ENCODE measurements around the gene ZMYND8.
A peak's percentile ranks its signal among the peaks of the same experiment; 100 is the strongest.

Gene ZMYND8

GRCh38 chr20:47353692-47354463, 2.6 kb downstream of the ZMYND8 start:
- DNase-seq: peak; percentile 75

DNA sequence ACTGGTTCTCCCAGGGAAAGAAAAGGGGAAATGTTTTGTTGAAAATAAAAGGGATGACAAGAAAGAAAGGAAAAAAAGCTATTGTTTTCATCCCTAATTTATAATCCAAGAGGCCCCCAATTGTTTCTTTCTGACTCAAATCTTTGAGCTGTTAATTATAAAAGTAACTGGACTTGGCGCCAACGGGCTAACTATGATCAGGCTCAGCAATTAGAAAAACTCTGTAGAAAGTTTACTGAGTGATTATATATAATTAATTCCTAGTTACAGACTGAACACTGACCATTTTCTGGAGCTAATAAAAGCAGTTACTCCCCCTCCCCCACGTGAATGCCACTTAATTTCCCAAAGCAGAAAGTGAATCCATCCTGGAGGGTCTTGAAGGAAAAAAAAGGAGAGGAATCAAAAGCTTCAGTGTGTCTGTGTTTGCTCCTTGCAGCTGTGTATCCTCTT, 3.2 kb downstream of the ZMYND8 start:
- peak; percentile 75 for DNase-seq

DNA sequence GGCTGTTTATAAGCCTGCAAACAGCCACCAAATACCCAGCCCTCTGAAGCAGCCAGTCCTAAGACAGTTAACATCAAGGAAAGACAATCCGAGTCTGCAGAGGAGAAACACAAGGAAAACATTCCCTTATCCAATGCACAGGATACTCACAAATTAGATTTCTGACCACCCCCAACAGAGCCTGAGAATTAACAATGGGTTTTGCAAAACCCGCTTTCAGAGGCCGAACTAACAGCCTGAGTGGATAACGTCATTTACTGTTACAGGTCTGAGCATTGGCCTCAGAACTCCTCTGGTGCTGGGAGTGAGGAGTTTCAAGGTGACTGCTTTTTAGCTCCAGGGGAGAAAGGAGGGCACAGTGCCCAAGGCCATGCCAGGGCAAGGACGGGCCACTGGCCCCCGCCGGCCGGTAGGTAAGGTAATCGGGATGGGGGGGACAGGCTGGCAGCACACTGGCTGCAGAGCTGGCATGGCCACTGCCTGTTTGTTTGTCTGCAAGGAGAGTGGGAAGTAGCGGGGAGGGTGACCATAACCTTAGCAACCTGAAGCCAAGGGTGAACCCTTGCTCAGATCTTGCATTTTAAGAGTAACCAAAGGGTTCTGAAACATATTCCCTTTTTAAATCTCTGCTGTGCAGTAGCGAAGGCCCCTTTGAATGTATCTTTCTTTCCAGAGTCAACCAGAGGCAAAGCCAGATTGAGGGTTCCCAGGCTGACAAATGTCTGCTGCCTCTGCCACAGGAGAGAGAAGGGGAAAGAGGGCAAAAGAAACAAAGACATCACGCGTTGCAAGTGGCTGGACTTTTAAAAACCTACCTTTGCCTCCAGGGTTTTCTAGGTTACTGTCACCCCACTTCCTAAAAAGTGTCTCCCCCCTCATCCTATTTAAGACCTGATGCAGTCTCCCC, 3.9 kb downstream of the ZMYND8 start:
- peak; percentile 81 for DNase-seq

GRCh38 chr20:47351643-47352331, 4.7 kb downstream of the ZMYND8 start:
- peak; percentile 71 for DNase-seq

DNA sequence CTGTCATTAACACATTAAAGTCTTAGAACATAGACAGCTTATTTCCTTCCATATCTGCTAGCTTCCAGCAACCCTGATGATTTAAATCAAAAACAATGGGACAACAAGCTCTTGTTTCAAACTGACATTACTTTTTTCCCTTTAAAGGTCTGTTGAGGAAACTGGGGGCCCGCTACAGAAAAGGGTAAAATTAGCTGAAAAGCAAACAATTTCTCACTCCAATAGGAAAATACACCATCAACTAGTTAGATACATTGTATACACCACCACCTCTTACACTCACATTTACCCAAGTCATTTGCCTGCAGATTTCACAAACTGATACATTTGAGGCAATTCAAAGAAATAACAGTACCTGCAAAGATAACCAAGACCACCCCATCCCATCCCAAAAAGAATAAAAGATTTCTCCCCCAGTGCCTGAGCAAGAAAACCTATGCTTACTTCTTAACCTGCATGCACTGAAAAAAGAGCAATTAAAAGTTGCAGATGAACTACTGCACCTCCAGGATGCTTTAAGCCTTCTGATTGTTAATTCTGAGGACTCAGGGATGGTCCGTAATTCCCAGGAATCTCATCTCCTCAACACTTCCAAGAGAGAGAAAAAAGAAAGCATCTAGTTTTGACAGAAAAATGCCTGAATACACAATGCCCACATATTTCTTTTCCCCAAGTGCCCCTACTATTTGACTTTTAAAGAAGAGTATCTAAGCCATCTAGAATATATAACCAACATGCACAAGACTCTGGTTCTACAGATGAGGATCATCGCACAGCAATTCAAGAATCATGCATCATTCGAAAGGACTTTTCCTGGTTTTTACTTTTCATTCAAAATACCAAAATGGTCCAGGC, 5.6 kb downstream of the ZMYND8 start:
- peak; percentile 63 for DNase-seq

DNA sequence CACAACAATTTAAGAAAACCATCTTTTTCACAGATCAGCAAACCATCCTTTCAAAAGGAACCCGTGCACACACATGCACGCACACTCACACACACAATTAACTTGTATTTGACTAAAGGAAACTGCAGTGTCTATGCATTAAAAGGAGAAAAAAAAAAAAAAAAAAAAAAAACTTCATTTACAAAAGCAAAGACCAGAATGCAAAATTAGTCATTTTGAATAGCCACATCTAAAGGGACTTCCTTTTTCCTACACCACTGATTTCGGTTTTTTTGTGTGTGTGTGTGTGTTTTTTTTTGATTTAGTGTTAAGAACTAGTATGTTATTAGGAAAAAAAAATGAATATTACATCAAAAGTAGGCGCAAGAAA, 6.3 kb downstream of the ZMYND8 start:
- peak; percentile 63 for DNase-seq

DNA sequence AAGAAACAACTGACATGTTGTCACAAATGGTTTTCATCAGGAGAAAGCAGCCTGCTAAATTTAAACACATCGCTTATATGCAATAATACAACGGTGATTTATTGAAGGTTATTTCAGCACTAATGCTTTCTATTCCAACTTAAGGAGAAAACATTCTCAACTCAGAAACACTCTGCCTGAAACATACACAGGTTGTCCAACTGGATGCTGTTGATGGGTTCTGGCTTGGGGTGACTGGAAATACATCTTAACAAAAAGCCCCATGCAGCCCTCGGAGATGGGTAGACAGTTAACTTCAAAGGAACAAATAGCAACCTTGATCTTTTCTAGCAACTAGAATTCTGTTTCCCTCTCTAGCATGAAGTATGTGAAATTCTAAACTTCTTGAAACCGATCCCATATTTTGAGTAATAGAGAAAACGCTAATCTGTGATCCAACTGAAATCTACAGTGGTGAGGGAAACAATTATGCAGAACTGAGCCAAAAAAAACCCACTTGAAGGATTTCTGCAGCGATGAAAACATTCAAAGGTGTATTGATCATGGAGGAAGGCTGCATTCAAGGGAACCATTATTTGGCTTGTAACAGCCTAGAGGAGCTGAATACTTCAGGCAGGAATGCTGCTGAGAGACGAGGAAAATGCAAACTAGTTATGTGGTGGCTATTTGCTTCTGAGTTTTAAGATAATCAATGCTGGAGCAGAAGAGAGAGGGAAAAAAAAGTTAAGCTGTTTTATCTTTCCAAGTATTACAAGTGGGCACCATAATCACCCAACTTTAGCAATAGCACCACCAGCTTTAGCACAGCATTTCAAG, 6.9 kb downstream of the ZMYND8 start:
- DNase-seq: no peak

DNA sequence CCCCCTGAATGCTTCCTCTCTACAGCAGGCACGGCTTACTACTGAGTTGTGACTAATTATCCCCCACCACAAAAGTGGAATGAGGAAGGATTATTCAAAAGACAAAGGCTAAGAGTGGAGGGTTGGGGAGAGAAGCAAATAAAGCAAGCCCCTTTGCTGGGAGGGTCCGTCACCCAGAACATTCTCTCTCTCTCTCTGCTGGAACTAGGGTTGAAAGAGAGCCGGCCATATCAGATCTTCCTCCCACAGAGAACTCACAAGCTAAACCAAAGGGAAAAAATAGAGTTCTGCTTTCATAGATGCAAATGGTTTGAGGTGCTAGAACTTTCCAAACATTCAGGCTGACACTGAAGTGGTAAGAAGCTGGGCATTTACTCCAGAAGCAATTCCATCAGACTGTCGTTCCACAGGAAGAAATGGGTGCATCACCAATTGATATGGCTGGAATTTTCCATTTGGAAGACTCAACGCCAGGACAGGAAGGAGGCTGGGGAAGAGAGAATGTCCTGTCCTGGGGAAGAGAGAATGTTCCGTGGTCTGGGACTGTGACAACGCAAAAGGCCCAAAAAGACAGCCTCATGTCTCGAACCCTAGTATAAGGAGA, 7.9 kb downstream of the ZMYND8 start:
- DNase-seq: no peak

GRCh38 chr20:47347661-47348435, 8.7 kb downstream of the ZMYND8 start:
- DNase-seq: no peak

DNA sequence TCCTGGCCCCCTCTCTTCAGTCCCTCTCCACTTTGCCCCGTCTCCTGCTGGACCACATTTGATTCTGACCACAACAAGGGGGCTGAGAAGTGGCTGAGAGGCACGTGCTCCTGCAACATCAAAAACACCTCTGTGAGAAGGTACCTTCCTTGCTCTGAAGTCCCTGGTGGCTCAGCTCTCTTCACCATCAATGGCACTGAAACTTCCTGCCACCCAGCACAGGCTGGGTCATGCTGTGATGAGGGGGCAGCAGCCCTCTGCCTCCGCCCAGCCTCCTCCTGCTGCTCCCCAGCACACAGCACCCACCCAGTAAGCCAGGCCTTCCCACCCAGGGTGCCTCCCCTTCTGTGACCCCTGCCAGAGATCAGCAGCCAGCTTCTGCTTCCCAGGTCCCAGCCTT, 10.3 kb downstream of the ZMYND8 start:
- no peak for DNase-seq

- DNase-seq: no peak
Measured at GRCh38 chr20:47345214-47345613, 11.3 kb downstream of the ZMYND8 start.

GRCh38 chr20:47343007-47343472, 13.5 kb downstream of the ZMYND8 start:
- DNase-seq: no peak

- DNase-seq: no peak
Measured at GRCh38 chr20:47338131-47338628, 18.3 kb downstream of the ZMYND8 start.

DNA sequence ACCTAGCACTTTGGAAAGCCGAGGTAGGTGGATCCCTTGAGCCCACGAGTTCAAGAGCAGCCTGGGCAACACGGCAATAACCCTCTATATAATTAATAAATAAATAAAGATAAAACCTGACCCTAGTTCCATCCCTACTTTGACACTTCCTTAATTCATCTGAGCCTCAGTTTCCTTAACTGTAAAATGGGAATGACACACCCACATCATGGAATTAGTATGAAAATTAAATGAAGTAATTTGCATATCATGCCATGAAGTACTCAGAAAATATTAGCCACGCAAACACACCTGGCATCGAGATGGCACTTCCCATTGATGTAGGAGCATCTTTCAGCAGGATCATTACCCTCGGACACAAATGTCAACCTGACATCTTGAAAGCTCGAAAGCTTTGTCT, 19.1 kb downstream of the ZMYND8 start:
- no peak for DNase-seq

GRCh38 chr20:47336129-47336754, 20.3 kb downstream of the ZMYND8 start:
- peak; percentile 83 for DNase-seq

GRCh38 chr20:47335251-47336128, 21.0 kb downstream of the ZMYND8 start:
- DNase-seq: peak; percentile 54

DNA sequence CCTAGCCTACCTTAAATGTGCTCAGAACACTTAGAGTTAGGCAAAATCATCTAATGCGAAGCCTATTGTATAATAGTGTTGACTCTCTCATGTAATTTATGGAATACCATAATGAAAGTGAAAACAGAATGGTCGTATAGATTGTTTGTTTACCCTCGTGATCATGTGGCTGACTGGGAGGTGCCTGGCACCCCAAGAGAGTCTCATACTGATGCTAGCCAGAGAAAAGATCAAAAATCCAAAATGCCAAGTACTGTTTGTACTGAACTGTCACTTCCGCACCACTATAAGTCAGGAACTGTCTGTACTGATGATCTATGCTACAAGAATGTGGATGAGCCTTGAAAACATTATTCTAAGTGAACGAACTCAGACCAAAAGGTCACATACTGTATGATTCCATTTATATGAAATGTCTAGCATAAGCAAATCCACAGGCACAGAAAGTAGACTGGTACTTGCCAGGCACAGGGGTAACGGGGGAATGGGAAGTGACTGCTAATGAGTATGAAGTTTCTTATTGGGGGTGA, 22.4 kb downstream of the ZMYND8 start:
- DNase-seq: peak; percentile 51
